Prostate gland (tissue), 2 donors: ENCODE measurements around the gene PLAAT5. TPM values are rescaled to one million over a fixed set of nuclear protein-coding genes. Genes with fewer than 3 reads are reported as not detected.

Experiments used
- DNase-seq: peaks from one replicate; pipeline ENCODE4 v3.0.0-alpha.2; 2019; ENCODE audit warnings: low spot score
- H3K27ac ChIP-seq, 2 donors: fragments of 200-600 bp; sonication (generic); 2 replicates each; pipeline ENCODE4 v1.5.1; 2017 to 2019
- H3K27me3 ChIP-seq: fragments of 200-600 bp; sonication (generic); replicated peaks from 2 replicates; pipeline ENCODE4 v1.5.1; 2019; ENCODE audit not compliant: insufficient read depth
- H3K36me3 ChIP-seq, 2 donors: fragments of 200-600 bp; sonication (generic); 1 replicate in 1 of 2; 2 replicates in 1 of 2; pipeline versions ENCODE4 v1.5.1 to v1.8.1; 2017 to 2019
- H3K4me1 ChIP-seq: fragments of 200-600 bp; sonication (generic); replicated peaks from 2 replicates; pipeline ENCODE4 v1.5.1; 2019
- H3K4me3 ChIP-seq, 2 donors: fragments of 200-600 bp; sonication (generic); 2 replicates each; pipeline ENCODE4 v1.5.1; 2017 to 2019
- H3K9me3 ChIP-seq: fragments of 200-600 bp; sonication (generic); 2 replicates; pipeline ENCODE4 v1.5.1; 2017
- POLR2A ChIP-seq: fragments of 450-650 bp; IDR thresholded peaks from one replicate; pipeline ENCODE4 v1.6.1; 2016; ENCODE audit warnings: antibody characterized with exemption, mild to moderate bottlenecking
- POLR2AphosphoS5 ChIP-seq: sonication (generic); formaldehyde crosslinking; IDR thresholded peaks from one replicate; pipeline ENCODE4 v1.6.1; 2017; ENCODE audit warnings: antibody characterized with exemption
- WGBS: methylation state at CpG from one replicate; pipeline ENCODE4 v1.1.5; 2018; 5-methylcytosine and 5-hydroxymethylcytosine counted together
- intact Hi-C: fragments of 100-400 bp; cut with DNase I; formaldehyde crosslinking; loops from one replicate; pipeline ENCODE4 v1.14.2; 2022
- total RNA-seq, 2 donors: library from RNA; depleted of rRNA; stranded (reverse); fragments of >200 nt; gene quantifications; one replicate each; pipeline ENCODE4 v1.1.0, GENCODE V29; 2016
- TF ChIP-seq, protein P1 (sequence below), 4 experiments: fragments of 200-600 bp in 2 of 4; fragments of 450-650 bp in 2 of 4; sonication (generic) in 2 of 4; IDR thresholded peaks; 1 replicate in 3 of 4; 2 replicates in 1 of 4; pipeline ENCODE4 v1.5.1; 2016 to 2019; ENCODE audit warnings: antibody characterized with exemption in 4 of 4, mild to moderate bottlenecking in 2 of 4, moderate library complexity in 2 of 4

PLAAT5 gene
- total RNA-seq, 2 donors from 2014 or later = 25.7 TPM; not detected in 1

DNA sequence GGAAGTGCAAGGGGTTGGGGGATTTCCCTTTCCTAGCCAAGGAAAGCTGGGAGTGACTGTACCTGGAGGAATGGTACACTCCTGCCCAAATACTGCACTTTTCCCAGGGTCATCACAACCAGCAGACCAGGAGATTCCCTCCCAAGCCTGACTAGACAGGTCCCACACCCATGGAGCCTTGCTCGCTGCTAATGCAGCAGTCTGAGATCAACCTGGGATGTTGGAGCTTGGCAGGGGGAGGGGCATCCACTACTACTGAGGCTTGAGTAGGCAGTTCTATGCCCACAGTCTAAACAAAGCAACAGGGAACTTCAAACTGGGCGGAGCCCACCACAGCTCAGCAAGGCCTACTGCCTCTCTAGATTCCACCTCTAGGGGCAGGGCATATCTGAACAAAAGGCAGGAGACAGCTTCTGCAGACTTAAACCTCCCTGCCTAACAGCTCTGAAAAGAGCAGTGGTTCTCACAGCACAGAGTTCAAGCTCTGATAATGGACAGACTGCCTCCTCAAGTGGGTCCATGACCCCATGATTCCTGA, 62.9 kb downstream of the PLAAT5 start:
- no peak overlapping the region for H3K27ac ChIP-seq
- 92% methylated on average over 2 of the region's 2 CpGs for WGBS
- DNase-seq = no peak
- no peaks in the 10 kb centered on the region for H3K27me3 ChIP-seq
- no peak overlapping the region for H3K4me3 ChIP-seq
- no peaks in the 10 kb centered on the region for H3K9me3 ChIP-seq
- no peaks in the 10 kb centered on the region for H3K4me1 ChIP-seq
- intact Hi-C loops = no loop called here
- no peaks in the 10 kb centered on the region for H3K36me3 ChIP-seq
- TF ChIP-seq, protein P1, sequence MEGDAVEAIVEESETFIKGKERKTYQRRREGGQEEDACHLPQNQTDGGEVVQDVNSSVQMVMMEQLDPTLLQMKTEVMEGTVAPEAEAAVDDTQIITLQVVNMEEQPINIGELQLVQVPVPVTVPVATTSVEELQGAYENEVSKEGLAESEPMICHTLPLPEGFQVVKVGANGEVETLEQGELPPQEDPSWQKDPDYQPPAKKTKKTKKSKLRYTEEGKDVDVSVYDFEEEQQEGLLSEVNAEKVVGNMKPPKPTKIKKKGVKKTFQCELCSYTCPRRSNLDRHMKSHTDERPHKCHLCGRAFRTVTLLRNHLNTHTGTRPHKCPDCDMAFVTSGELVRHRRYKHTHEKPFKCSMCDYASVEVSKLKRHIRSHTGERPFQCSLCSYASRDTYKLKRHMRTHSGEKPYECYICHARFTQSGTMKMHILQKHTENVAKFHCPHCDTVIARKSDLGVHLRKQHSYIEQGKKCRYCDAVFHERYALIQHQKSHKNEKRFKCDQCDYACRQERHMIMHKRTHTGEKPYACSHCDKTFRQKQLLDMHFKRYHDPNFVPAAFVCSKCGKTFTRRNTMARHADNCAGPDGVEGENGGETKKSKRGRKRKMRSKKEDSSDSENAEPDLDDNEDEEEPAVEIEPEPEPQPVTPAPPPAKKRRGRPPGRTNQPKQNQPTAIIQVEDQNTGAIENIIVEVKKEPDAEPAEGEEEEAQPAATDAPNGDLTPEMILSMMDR (IDR thresholded peaks at IDR 0.05) = no peak
- TF ChIP-seq POLR2A (no peak), POLR2AphosphoS5 (no peak)

- H3K9me3 ChIP-seq = no peaks in the 10 kb centered on the region
- H3K27ac ChIP-seq = no peak overlapping the region
- intact Hi-C loops = no loop called here
- WGBS = 40% methylated on average over 2 of the region's 2 CpGs
- H3K4me1 ChIP-seq = no peaks in the 10 kb centered on the region
- H3K27me3 ChIP-seq = no peaks in the 10 kb centered on the region
- no peaks in the 10 kb centered on the region for H3K36me3 ChIP-seq
- H3K4me3 ChIP-seq = no peak overlapping the region
- no peak for DNase-seq
- TF ChIP-seq, protein P1 (IDR thresholded peaks at IDR 0.05) = no peak
- no peak for TF ChIP-seq POLR2A
- no peak for TF ChIP-seq POLR2AphosphoS5
Observed at GRCh38 chr11:63417174-63417852, 73.7 kb downstream of the PLAAT5 start.

Other genes starting within 250 kb of the PLAAT5 start
- not detected for gene SLC22A25, start 247.6 kb downstream of the PLAAT5 start, total RNA-seq
- gene SLC22A9, start 121.4 kb downstream of the PLAAT5 start, total RNA-seq = not detected
- gene LGALS12, start 14.9 kb upstream of the PLAAT5 start, total RNA-seq = not detected
- gene PLAAT4, start 45.6 kb upstream of the PLAAT5 start, total RNA-seq = 10 to 100 TPM; 47.6 to 50.8 TPM
- 1 to 10 TPM in 1 of 2 donors, not detected in 1; 2.6 TPM for gene PLAAT2, start 72.2 kb upstream of the PLAAT5 start, total RNA-seq
- 100 to 1,000 TPM in 1 of 2 donors, 1 to 10 TPM in 1; 7.0 to 118 TPM for gene PLAAT3, start 123.3 kb upstream of the PLAAT5 start, total RNA-seq
- 10 to 100 TPM; 46.7 to 64.3 TPM for gene ATL3, start 180.2 kb upstream of the PLAAT5 start, total RNA-seq
- gene RTN3, start 190.3 kb upstream of the PLAAT5 start, total RNA-seq = 10 to 100 TPM; 74.1 to 88.8 TPM